ENCODE results near the gene COPZ1. TPM values are rescaled to one million over a fixed set of nuclear protein-coding genes. Genes with fewer than 3 reads are reported as not detected.

The COPZ1 gene
- total RNA-seq, 8 experiments from 2014 or later, result 117 to 152 (median 133) TPM

GRCh38 chr12:54285150-54286041 is 39.5 kb upstream of the COPZ1 start:
- in situ Hi-C loops (cut with MboI; ENCODE audit: low pct_unique_long_range_greater_than_20kb in 2 of 9, low sequenced_read_pairs in 9 of 9, unreplicated experiment in 9 of 9), result no loop called here
- Histone ChIP-seq H3K27ac (no peak overlapping the region), H3K4me3 (no peak overlapping the region), H3K4me1 (replicated peaks in 1 of 2) (peaks cover 28 to 40% of the 10 kb centered on the region in 2 donors)
- ATAC-seq (replicated peaks in 6 of 8), result no peak
- WGBS, 10 experiments, result 31 to 100% (median 69%) methylated on average over 1 to 4 of the region's 5 CpGs; no CpG with 5 or more reads in 2 of the 10 experiments

GRCh38 chr12:54286042-54287030 is 38.6 kb upstream of the COPZ1 start:
- Histone ChIP-seq H3K4me3 (no peak overlapping the region), H3K27ac (no peak overlapping the region), H3K4me1 (replicated peaks in 1 of 2) (peaks cover 27 to 40% of the 10 kb centered on the region in 2 donors)
- in situ Hi-C loops (cut with MboI; ENCODE audit: low pct_unique_long_range_greater_than_20kb in 2 of 9, low sequenced_read_pairs in 9 of 9, unreplicated experiment in 9 of 9), result no loop called here
- ATAC-seq (replicated peaks in 6 of 8), result no peak
- WGBS, 10 experiments, result 45 to 100% (median 95%) methylated on average over 3 to 9 of the region's 12 CpGs; no CpG with 5 or more reads in 1 of the 10 experiments

GRCh38 chr12:54287261-54288157 is 37.4 kb upstream of the COPZ1 start:
- Histone ChIP-seq H3K27ac (no peak overlapping the region), H3K4me3 (no peak overlapping the region), H3K4me1 (replicated peaks in 1 of 2) (peaks cover 17 to 29% of the 10 kb centered on the region in 2 donors)
- in situ Hi-C loops (cut with MboI; ENCODE audit: low pct_unique_long_range_greater_than_20kb in 2 of 9, low sequenced_read_pairs in 9 of 9, unreplicated experiment in 9 of 9), result no loop called here
- 49 to 100% (median 82%) methylated on average over 1 to 8 of the region's 8 CpGs for WGBS, 10 experiments
- ATAC-seq (replicated peaks in 6 of 8), result peak in 1 of 8 experiments; percentile 3

- in situ Hi-C loops (cut with MboI; ENCODE audit: low pct_unique_long_range_greater_than_20kb in 2 of 9, low sequenced_read_pairs in 9 of 9, unreplicated experiment in 9 of 9), result no loop called here
- Histone ChIP-seq H3K4me1 (replicated peaks in 1 of 2) (no peaks in the 10 kb centered on the region), H3K4me3 (no peak overlapping the region), H3K27ac (no peak overlapping the region)
- no peak for ATAC-seq (replicated peaks in 6 of 8)
- WGBS, 10 experiments, result 70 to 100% (median 92%) methylated on average over 1 to 18 of the region's 30 CpGs; no CpG with 5 or more reads in 1 of the 10 experiments
Measured at GRCh38 chr12:54292083-54292930, 32.6 kb upstream of the COPZ1 start.

- in situ Hi-C loops (cut with MboI; ENCODE audit: low pct_unique_long_range_greater_than_20kb in 2 of 9, low sequenced_read_pairs in 9 of 9, unreplicated experiment in 9 of 9), result no loop called here
- 100% methylated on average over 1 to 6 of the region's 7 CpGs; no CpG with 5 or more reads in 8 of the 10 experiments for WGBS, 10 experiments
- no peaks in the 10 kb centered on the region for H3K4me1 ChIP-seq (replicated peaks in 1 of 2)
- ATAC-seq (replicated peaks in 6 of 8), result no peak
- H3K27ac ChIP-seq, result no peak overlapping the region
- H3K4me3 ChIP-seq, result no peak overlapping the region
Measured at GRCh38 chr12:54292931-54293241, 32.0 kb upstream of the COPZ1 start.

- H3K4me3 ChIP-seq, result no peak overlapping the region
- ATAC-seq (replicated peaks in 6 of 8), result peak in 6 of 8 experiments; percentile 12 to 46 (median 24)
- H3K27ac ChIP-seq, result no peak overlapping the region
- in situ Hi-C loops (cut with MboI; ENCODE audit: low pct_unique_long_range_greater_than_20kb in 2 of 9, low sequenced_read_pairs in 9 of 9, unreplicated experiment in 9 of 9), result no loop called here
- WGBS, 10 experiments, result 0 to 90% (median 63%) methylated on average over 1 to 7 of the region's 9 CpGs; no CpG with 5 or more reads in 2 of the 10 experiments
- H3K4me1 ChIP-seq (replicated peaks in 1 of 2), result no peaks in the 10 kb centered on the region
Measured at GRCh38 chr12:54294152-54294952, 30.6 kb upstream of the COPZ1 start.

- 57 to 100% (median 82%) methylated on average over 1 to 5 of the region's 9 CpGs; no CpG with 5 or more reads in 2 of the 10 experiments for WGBS, 10 experiments
- H3K4me1 ChIP-seq (replicated peaks in 1 of 2), result peaks cover 0 to under 1% of the 10 kb centered on the region in 2 donors
- no peak overlapping the region for H3K4me3 ChIP-seq
- H3K27ac ChIP-seq, result no peak overlapping the region
- in situ Hi-C loops (cut with MboI; ENCODE audit: low pct_unique_long_range_greater_than_20kb in 2 of 9, low sequenced_read_pairs in 9 of 9, unreplicated experiment in 9 of 9), result no loop called here
- ATAC-seq (replicated peaks in 6 of 8), result peak in 2 of 8 experiments; percentile 7
Measured at GRCh38 chr12:54294953-54295566, 29.9 kb upstream of the COPZ1 start.

- Histone ChIP-seq H3K4me3 (no peak overlapping the region), H3K4me1 (replicated peaks in 1 of 2) (peaks cover 0 to 12% of the 10 kb centered on the region in 2 donors), H3K27ac (no peak overlapping the region)
- in situ Hi-C loops (cut with MboI; ENCODE audit: low pct_unique_long_range_greater_than_20kb in 2 of 9, low sequenced_read_pairs in 9 of 9, unreplicated experiment in 9 of 9), result no loop called here
- WGBS, 10 experiments, result 29 to 90% (median 79%) methylated on average over 1 to 5 of the region's 5 CpGs; no CpG with 5 or more reads in 3 of the 10 experiments
- ATAC-seq (replicated peaks in 6 of 8), result no peak
Measured at GRCh38 chr12:54296393-54297099, 28.4 kb upstream of the COPZ1 start.

- no peak overlapping the region for H3K4me3 ChIP-seq
- 70 to 100% (median 85%) methylated on average over 1 to 3 of the region's 5 CpGs; no CpG with 5 or more reads in 2 of the 10 experiments for whole genome bisulfite sequencing, 10 experiments
- peaks cover 0 to 12% of the 10 kb centered on the region in 2 donors for H3K4me1 ChIP-seq (replicated peaks in 1 of 2)
- in situ Hi-C loops (cut with MboI; ENCODE audit: low pct_unique_long_range_greater_than_20kb in 2 of 9, low sequenced_read_pairs in 9 of 9, unreplicated experiment in 9 of 9), result no loop called here
- no peak for ATAC-seq (replicated peaks in 6 of 8)
- H3K27ac ChIP-seq, result no peak overlapping the region
Measured at GRCh38 chr12:54298904-54299303, 26.0 kb upstream of the COPZ1 start.

GRCh38 chr12:54299515-54300224 is 25.3 kb upstream of the COPZ1 start:
- WGBS, 10 experiments, result 0 to 100% (median 50%) methylated on average over 1 to 7 of the region's 8 CpGs; no CpG with 5 or more reads in 1 of the 10 experiments
- in situ Hi-C loops (cut with MboI; ENCODE audit: low pct_unique_long_range_greater_than_20kb in 2 of 9, low sequenced_read_pairs in 9 of 9, unreplicated experiment in 9 of 9), result no loop called here
- peak in 1 of 8 experiments; percentile 8 for ATAC-seq (replicated peaks in 6 of 8)
- H3K4me3 ChIP-seq, result no peak overlapping the region
- peaks cover 2 to 12% of the 10 kb centered on the region in 2 donors for H3K4me1 ChIP-seq (replicated peaks in 1 of 2)
- H3K27ac ChIP-seq, result no peak overlapping the region
